Measurements from ENCODE around the gene POFUT2.

The POFUT2 gene

DNA sequence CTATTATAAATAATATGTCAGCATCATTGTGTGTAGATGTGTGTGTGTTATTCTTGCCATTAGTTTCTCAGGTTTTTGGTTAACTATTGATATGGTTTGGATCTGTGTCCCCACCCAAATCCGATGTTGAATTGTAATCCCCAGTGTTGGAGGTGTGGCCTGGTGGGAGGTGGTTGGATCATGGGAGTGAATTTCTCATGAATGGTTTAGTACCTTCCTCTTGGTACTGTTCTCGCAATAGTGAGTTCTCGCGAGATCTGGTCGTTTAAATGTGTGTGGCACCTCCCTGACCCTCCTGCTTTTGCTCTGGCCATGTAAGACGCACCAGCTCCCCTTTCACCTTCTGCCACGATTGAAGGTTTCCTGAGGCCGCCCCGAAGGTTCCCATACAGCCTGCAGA lies 9.6 kb upstream of the POFUT2 start:
- DNase-seq: no peak

DNA sequence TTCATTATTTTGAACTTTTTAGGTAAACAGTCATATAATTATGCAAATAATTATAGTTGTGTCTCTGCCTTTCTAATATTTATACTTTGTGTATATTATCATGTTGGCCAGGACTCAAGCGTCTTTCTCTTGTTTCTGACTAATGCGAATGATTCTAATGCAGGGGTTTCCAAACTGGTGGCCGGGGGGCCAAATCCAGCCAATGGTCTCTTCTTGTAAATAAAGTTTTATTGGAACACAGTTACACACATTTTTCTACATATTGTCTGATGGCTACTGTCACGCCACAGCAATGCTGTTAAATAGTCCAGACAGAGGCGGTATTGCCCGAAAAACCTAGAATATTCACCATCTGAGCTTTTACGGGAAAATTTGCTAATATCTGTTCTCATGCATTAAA lies 8.9 kb upstream of the POFUT2 start:
- DNase-seq: no peak

DNA sequence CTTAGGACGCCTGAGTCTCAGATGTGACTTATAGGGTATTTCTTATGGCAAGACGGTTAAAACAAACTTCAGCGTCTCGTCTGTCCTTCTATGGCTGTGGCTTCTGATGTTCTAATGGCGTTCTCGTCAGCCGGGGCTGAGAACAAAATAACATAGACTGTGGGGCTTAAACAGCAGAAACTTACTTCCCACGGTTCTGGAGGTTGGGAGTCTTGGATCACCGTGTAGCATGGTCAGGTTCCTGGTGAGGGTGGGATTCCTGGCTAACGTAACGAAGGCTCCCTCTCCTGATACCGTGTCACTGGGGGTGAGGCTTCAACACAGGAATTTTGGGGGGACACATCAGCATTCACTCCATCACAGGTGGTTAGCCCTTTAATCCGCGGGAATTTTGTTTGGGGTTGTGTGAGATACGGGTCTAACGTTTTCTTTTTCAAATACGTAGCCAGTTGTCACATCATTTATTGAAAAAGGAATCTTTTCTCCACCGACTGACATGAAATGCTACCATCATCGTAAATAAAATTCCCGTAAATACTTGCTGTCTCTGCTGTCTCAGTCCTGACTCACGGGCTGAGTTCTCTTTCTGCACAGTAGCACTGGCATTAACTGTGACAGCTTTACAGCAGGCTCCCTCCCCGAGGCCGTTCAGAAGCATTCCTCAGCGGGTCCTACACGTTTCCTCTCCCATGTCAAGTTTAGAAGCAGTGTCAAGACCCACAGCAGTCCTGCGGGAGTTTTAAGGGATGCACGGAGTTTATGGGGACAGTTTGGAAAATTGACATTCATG lies 8.1 kb upstream of the POFUT2 start:
- no peak for DNase-seq

DNA sequence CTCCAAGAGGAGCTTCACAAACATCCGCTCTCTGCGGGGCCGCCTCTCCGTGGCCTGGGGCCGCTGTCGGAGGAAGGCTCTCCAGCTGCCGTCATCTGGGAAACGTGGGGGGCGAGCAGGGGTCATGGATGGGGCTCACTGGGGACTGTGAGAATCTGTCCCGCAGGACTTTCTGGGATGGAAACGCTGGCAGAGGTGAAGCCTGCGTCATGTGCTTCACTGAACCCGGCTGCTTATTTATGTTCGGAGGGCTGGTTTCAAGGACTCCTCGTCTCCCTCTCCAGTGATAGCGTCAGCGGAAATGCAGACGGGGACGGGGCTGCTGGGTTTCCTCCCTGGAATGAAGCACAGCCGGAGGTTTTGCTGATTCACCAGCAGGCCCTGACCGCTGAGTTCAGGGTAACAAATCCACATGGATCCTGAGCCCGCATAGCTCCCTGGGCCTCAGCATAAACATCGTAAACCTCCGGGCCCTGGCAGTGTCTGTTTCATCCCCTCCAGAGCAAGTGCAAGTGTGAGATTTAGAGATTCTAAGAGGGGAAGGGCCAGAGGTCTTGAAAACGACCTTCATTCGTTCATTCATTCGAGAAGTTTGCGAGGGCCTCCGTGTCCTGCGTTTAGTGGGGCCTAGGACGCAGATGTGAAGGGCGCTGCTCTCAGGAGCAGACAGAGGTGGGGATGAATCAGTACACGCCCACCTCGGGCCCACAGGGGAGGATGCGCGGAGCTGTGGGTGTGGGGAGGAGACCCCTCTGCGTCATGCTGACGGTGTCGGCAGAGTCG lies 7.0 kb upstream of the POFUT2 start:
- no peak for DNase-seq

DNA sequence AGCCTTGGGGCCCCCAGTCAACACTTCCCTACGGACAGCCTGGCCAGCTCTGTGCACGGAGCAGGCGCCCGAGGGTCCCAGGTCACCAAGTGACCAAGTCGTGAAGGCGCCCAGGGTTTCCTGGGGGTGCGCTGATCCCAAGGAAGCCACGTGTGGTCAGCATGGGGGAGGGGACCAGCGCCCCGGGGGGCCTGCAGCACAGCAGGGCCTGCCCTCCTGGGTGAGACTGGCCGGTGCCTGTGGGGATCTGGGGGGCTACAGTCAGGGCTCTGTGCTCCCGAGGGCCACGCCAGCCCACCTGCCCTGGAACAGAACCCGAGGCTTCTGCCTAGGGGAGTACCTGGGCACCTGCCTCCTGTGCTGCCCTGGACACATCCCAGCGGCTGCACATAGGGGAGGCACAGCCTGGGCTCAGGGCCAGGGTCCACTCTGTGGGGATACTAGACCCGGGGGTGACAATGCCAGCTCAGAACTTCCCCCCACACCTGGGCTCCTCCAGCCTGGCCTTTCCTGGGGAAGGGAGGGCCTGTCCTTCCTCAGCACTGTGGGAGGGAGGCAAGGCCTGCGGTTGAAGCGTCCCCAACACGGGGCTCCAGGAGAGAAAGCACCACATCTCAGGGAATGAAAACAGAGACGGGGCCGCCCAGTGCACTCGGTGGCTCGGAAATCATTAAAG lies 6.2 kb upstream of the POFUT2 start:
- no peak for DNase-seq

DNA sequence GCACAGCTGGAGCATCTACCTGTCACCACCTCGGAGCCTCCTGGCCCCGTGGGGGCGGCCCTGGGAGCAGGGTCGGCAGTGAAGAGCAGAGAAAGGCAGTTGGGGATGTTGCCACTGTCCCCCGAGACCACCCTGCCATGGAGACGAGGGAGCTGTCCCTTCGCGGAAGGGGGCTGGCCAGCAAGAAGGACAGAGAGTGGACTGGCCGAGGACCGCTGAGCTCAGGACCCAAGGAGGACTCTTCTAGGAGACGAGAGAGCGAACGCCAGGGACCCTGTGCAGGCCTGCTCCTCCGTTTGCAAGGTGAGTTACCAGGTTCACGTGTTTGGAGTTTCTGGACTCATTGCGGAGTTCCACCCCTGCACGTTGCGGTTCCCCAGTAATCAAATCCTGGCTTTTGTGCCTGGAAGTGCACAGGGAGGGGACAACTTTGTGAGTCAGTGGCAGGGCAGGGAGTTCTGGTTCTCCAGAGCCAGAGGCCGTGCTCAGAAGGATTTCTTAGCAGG lies 5.6 kb upstream of the POFUT2 start:
- no peak for DNase-seq

DNA sequence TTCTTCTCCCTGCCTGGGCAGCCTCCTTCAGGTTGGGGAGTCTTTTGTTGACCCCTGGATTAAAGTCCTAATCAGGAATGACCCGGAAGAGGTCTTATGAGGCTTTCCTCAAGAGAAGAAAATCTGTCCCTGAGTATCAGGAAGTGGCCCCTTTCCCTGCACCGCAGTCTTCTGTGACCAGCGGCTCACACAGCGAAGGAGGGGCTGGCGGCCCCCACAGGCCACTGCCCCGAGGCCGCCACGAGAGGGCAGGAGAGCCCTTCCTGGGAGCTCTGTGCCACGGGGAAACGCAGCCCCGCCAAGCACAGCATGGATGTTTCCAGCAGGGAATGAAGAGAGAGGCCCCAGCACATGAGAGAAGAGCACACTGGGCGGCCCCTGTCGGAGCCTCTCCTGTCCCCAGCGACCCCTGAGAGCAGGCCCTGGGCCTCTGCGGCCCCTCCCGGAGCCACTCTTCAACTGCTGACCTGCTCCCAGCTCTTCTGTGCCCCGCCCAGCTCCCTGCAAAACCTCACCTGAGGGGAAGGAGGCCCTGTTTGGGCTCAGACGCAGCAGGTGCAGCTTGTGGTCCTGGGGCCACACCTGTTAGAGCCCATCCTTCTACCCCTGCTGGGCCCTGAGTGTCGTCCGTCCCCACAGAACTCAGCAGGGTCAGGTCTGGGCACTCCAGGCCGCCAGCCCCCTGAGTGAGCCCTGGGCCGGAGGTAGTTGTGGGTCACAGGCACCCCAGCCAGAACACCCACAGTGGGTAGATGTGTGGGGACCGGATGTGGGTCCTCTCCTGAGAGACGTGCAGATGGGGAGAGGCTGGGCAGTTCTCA lies 4.9 kb upstream of the POFUT2 start:
- peak; percentile 73 to 79 for DNase-seq

DNA sequence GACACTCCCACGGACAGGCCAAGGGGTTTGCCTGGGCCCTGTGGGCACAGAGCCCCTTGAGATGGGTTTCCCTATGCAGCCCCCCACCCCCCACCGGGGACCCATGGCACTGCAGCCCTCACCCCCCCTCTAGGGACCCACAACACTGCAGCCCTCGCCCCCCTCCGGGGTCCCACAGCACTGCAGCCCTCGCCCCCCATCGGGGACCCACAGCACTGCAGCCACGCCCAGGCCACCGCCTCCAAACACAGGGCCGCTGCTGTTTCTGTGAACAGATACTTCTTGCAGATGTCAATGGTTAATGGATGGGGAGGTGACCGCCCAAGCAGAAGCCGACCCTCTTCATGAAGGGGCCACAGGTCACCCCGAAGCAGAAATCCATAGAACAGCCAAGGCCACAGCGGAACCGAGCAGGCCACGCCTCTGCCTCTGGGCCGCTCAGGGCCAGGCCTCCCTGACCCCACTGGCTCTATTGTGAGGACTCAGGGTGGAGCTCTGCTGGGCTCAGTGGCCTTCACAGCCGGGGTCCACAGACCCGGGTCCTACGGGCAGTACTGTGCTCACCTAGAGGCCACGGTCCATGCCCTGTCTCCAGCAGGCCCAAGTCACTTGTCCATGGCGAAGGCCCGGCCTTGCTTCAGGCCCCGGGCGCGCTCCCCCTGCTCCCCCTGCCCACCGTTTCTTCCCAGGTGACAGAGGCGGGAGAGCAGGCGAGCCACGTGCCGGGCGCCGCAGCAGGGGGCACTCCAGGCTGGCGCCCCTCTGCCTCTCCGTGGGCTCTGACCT lies 4.1 kb upstream of the POFUT2 start:
- no peak for DNase-seq

DNA sequence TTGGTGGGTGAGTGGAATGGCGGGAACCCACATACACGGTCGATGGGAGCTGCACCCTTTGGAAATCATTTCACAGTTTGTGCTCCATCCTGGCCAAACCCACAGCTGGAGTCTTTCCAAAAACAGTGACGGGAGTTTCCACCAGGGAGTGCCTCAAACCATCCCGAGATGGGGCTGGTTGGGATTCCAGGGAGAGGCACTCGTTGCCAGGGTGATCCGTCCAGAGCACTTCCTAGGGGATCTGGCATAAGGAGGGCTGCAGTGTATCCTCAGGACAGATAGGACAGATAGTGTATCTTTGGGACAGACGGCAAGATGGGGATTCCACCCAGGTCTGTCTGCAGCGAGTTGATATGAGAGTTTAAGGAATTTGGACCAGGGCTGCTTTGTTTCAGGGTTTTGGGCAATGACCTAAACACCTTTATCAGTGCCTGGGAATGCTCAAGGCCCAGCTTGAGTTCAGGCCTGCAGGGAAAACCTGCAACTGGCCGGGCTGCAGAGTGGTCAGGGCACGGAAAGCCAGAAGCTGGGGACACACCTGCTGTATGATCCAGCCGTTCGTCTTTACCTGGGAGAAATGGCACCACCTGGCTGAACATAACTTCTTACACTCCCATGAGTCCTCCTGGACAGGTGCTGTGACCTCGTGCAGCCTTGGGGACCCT lies 3.4 kb upstream of the POFUT2 start:
- no peak for DNase-seq

DNA sequence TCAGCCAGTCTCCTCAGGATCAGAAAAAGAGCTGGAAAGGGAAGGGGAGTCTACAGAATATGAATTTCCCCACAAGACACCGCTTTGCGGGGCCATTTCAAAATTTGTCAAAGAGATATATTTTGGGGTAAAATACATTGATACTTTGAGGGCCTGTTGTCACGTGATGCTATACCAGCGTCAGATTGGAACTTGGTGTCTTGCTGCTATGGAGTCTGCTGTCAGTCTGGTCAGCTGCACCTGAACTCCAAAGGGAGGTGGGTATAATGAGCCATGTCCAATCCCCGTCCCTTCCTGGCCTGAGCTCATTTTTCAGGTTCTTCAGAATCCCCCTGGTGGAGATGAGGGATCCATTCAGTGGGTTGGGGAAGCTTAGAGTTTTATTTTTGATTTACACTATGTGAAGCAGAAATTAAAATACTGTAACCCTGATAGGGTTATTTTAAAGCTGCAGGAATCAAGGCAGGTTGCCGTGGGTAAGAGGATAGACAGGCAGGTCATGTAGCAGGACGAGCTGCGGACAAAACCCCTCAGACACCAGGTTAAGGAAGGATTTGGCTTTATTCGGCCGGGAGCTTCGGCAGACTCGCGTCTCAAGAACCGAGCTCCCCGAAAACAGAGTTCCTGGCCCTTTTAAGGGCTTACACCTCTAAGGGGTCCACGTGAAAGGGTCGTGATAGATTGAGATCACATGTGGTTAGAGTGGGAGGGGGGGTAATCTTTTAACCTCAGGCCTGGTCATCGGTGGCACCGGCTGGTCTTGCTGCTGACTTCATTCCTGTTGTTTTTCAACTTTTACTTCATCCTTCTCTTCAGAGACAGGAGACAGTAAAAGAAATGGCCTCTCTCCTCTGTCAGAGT lies 2.2 kb upstream of the POFUT2 start:
- DNase-seq: no peak

DNA sequence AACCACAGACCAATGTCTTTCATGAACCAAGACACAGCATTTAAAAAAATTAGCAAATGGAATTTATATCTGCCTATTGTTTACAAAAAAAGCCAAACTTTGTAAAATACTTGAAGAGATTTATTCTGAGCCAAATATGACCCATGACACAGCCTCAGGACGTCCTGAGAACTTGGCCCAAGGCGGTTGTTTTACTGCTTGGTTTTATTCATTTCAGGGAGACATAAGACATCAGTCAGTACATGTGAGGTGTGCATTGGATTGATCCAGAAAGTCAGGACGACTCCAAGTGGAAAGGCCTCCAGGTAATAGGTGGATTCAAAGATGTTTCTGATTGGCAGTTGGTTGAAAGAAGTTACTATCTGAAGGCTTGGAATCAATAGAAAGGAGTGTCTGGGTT lies 1.4 kb upstream of the POFUT2 start:
- no peak for DNase-seq

DNA sequence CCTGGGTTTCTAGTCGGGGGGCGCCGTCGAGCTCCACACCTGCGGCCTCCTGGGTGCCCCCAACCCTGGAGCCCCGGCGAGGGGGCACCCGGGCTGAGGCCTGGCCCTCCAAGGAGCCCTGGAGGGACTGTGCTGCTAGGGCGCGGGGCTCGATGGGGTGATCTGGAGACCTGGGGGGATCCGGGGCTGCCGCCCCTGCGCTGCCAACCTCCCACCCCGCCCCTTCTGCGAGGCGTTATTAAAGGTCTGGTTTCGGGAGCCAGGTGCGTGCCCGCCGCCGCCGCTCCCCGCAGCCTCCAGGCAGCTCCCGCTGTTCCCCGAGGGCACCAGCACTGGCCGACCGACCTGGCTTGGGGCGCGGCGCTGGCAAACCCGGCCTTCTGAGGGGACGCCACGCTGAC lies 746 bp upstream of the POFUT2 start:
- no peak for DNase-seq

DNA sequence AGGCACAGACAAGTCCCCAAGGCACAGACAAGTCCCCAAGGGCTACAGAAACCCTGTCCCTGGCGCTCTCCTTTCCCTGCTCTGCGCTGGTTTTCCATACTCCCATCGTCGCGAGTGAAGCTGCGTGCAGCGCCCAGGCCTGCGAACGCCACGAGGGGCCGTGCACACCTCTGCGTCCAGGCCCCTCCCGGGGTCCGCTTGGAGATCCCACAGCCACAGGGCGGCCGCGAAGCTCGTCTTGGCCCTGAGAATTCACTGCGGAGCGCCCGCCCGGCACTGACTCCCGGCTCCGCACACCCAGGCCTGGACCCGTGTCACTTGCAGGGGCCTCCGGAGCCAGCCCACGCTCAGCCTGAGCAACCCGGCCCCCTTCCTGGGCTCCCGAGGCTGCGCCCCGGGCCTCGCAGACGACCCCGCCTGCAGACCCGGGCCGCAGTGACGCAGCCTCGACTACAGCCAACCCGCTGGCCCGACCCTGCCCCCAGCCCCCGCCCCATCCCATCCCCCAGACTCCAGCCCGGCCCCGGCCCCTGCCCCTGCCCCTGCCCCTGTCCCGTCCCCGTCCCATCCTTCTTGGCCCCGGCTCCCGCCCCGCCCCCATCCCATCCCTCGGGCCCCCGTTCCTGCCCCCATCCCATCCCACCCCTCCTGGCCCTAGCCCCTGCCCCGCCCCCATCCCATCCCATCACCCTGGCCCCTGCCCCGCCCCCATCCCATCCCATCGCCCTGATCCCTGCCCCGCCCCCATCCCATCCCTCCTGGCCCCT lies 841 bp downstream of the POFUT2 start:
- no peak for DNase-seq

DNA sequence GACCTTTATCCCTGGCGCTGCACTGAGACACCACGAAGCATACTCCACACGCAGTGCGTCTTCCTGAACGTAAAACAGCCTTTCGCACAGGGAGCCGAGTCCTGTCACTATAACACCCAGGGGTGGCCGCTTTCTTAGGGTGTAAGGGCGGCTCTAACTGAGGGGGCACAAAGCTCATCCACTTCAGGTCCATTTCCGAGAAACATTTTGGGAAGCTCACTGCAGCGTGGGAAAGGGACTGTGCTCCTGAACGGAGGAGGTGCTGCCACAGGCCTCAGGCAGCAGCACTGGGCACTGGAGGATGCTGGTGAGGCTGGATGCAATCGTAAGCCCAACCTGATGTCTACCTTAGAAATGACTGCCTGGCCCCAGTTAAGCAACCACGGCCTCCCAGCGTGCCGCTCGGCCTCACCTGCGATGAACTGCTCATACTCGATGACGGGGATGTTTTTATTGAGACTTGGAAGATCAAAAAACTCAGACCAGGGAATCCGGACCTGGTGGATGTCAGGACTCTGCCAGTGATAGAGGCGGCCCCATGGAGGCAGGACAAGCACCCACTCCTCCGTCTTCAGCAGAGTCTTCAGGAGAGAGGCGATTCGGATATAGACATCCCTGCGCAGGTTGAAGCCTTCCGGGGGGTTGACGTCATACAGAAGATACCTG lies 2.3 kb downstream of the POFUT2 start:
- DNase-seq: no peak

DNA sequence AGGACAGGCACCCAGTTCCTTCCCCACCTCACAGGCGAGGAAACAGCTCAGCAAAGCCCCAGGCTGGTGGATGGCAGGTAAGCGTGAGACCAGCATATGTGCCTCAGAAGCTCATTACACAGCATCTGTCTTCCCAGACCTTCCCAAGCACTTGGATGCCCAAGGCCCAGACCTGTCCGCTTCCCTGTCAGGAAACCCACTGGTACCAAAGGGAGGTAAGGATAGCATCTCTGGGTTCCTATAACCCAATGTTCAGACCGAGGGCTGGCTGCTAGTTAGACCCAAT lies 3.3 kb downstream of the POFUT2 start:
- DNase-seq: no peak

DNA sequence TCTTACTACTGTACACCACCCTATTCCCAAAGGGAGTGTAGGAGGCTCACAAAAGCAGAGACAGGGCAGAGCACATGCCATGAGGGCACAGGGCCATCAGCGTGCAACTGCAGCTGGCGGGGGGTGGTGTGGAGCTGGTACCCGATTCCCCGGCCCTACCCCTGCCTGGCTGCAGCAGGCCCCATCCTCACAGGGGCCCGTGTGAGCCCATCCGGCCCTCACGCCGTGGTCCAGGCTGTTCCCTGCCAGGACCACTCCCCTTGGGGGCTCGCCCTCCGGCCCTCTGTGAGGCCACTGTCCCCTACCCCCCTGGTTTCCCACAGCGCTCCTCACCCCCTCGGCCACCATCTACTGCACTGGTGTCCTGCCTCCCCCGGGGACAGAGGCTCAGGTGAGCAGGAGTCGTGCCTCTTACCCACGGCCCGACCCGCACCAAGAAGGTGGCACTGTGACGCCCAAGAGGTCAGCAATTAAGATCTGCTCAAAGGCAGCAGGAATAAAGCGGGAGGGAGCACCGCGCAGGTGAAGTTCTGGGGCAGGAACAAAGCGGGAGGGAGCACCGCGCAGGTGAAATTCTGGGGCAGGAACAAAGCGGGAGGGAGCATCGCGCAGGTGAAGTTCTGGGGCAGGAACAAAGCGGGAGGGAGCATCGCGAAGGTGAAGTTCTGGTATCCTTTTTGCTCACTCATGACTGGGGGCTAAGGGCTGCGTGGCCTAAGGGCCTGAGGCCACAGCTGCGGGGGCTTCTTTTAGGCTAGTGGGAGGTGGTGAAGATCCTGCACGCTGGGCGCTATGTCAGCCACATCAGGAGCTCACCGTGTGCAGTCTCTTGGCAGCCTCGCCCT lies 3.9 kb downstream of the POFUT2 start:
- DNase-seq: no peak

DNA sequence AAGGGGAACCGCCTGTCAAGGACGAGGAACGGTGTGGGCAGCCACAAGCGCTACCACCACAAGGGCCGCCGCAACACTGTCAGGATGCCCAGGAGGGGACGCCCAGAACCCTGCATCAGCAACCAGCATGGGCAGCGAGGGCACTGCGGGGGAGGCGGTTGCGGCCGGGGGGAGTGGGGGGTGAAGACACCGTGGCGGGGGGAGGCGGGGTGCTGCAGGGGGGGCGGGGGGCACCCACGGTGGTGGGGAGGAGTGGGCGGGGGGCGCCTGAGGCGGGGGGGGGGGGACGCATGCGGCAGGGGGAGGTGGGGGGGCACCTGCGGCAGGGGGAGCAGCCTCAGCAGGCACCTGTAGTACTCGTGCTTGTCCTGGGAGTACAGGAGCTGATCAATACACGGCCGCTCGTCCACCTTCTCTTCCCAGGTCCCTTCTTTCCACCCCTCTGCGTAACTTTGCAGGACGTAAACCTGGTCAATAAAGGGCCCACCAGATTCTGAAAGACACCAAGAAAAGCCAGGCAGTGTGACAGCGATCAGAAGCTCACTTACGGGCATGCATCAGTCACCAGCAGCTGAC lies 4.6 kb downstream of the POFUT2 start:
- DNase-seq: no peak
